ENCODE data around the gene CHCHD4. TPM values are rescaled to one million over a fixed set of nuclear protein-coding genes. Genes with fewer than 3 reads are reported as not detected.

The CHCHD4 gene
- total and polyA plus RNA-seq, 2 experiments from 2014 or later: 31.1 to 39.2 TPM

DNA sequence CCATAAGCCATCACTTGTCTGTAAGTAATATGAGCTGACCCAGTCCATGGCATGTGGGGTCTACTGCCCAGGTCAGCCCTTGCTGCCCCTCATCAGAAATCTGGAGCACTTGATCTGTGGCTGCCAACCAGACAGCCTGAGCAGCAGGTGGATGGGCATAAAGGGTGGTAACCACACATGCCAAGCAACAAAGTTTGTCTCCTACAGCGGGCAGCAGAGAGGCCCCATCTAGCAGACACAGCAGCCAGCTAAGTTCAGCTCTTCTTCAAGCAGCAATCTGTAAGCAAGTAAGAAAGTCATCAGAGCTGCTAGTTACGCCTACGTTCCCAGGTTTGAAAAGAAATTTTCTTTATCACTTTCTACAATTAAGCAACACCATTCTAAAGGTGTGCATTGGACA lies 27.9 kb downstream of the CHCHD4 start:
- no peak overlapping the region for H3K4me3 Mint-ChIP-seq
- TF ChIP-seq, protein P1, sequence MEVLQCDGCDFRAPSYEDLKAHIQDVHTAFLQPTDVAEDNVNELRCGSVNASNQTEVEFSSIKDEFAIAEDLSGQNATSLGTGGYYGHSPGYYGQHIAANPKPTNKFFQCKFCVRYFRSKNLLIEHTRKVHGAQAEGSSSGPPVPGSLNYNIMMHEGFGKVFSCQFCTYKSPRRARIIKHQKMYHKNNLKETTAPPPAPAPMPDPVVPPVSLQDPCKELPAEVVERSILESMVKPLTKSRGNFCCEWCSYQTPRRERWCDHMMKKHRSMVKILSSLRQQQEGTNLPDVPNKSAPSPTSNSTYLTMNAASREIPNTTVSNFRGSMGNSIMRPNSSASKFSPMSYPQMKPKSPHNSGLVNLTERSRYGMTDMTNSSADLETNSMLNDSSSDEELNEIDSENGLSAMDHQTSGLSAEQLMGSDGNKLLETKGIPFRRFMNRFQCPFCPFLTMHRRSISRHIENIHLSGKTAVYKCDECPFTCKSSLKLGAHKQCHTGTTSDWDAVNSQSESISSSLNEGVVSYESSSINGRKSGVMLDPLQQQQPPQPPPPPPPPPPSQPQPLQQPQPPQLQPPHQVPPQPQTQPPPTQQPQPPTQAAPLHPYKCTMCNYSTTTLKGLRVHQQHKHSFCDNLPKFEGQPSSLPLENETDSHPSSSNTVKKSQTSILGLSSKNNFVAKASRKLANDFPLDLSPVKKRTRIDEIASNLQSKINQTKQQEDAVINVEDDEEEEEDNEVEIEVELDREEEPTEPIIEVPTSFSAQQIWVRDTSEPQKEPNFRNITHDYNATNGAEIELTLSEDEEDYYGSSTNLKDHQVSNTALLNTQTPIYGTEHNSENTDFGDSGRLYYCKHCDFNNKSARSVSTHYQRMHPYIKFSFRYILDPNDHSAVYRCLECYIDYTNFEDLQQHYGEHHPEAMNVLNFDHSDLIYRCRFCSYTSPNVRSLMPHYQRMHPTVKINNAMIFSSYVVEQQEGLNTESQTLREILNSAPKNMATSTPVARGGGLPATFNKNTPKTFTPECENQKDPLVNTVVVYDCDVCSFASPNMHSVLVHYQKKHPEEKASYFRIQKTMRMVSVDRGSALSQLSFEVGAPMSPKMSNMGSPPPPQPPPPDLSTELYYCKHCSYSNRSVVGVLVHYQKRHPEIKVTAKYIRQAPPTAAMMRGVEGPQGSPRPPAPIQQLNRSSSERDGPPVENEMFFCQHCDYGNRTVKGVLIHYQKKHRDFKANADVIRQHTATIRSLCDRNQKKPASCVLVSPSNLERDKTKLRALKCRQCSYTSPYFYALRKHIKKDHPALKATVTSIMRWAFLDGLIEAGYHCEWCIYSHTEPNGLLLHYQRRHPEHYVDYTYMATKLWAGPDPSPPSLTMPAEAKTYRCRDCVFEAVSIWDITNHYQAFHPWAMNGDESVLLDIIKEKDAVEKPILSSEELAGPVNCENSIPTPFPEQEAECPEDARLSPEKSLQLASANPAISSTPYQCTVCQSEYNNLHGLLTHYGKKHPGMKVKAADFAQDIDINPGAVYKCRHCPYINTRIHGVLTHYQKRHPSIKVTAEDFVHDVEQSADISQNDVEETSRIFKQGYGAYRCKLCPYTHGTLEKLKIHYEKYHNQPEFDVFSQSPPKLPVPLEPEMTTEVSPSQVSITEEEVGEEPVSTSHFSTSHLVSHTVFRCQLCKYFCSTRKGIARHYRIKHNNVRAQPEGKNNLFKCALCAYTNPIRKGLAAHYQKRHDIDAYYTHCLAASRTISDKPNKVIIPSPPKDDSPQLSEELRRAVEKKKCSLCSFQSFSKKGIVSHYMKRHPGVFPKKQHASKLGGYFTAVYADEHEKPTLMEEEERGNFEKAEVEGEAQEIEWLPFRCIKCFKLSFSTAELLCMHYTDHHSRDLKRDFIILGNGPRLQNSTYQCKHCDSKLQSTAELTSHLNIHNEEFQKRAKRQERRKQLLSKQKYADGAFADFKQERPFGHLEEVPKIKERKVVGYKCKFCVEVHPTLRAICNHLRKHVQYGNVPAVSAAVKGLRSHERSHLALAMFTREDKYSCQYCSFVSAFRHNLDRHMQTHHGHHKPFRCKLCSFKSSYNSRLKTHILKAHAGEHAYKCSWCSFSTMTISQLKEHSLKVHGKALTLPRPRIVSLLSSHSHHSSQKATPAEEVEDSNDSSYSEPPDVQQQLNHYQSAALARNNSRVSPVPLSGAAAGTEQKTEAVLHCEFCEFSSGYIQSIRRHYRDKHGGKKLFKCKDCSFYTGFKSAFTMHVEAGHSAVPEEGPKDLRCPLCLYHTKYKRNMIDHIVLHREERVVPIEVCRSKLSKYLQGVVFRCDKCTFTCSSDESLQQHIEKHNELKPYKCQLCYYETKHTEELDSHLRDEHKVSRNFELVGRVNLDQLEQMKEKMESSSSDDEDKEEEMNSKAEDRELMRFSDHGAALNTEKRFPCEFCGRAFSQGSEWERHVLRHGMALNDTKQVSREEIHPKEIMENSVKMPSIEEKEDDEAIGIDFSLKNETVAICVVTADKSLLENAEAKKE (CRISPR knock-in tag; IDR thresholded peaks at IDR 0.05): no peak
- no peak for TF ChIP-seq EZH2phosphoT487 (IDR thresholded peaks at IDR 0.05; ENCODE audit: unreplicated experiment)
- TF ChIP-seq EZH2 (IDR thresholded peaks at IDR 0.05; ENCODE audit: low read depth, unreplicated experiment): no peak
- DNase-seq (ENCODE audit: low spot score) (no peak), ATAC-seq (no peak)
- Histone ChIP-seq H3K36me3 (ENCODE audit: insufficient read depth) (no peaks in the 10 kb centered on the region), H3K4me1 (ENCODE audit: insufficient read depth) (peaks cover 9% of the 10 kb centered on the region), H2AFZ (no peak overlapping the region), H3K27ac (ENCODE audit: low read depth) (no peak overlapping the region), H3K4me2 (no peak overlapping the region), H4K20me1 (replicated peaks; ENCODE audit: insufficient read depth) (no peaks in the 10 kb centered on the region), H3K79me2 (replicated peaks; ENCODE audit: insufficient read depth) (no peaks in the 10 kb centered on the region), H3K4me3 (no peak overlapping the region), H3K27me3 (ENCODE audit: insufficient read depth) (no peaks in the 10 kb centered on the region), H3K9me2 (ENCODE audit: insufficient read depth) (no peaks in the 10 kb centered on the region), H3F3A (replicated peaks; ENCODE audit: low read depth) (no peaks in the 10 kb centered on the region)
- H3K27ac Mint-ChIP-seq: no peak overlapping the region
- H3K9me3 Mint-ChIP-seq: peaks cover 7% of the 10 kb centered on the region; the same call in 2 of the 3 replicates
- H3K4me1 Mint-ChIP-seq: peaks cover 5% of the 10 kb centered on the region
- no peaks in the 10 kb centered on the region for H3K36me3 Mint-ChIP-seq (ENCODE audit: low read depth)
- peaks cover 2% of the 10 kb centered on the region for H3K27me3 Mint-ChIP-seq (ENCODE audit: insufficient read depth, low read depth, poor library complexity)

DNA sequence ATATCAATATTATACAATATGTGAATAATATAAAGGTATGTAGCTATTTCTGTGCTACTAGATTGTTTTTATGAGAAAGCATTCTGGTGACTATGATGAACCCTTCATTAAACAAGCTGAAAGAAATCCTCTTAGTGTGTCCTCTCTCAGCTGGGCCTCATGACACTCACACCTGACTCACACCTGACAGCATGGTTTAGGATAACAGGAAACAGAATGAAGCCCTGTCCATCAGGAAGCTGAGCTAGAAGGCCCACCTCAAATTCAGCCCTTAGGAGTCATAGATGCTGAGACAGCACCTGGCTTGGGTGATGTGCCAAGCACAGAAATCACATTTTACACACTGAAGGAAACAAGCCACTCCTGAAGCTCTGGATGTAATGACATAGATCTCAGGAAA lies 30.8 kb downstream of the CHCHD4 start:
- Histone ChIP-seq H4K20me1 (replicated peaks; ENCODE audit: insufficient read depth) (no peaks in the 10 kb centered on the region), H3K4me2 (no peak overlapping the region), H3K4me1 (ENCODE audit: insufficient read depth) (peaks cover 12% of the 10 kb centered on the region), H3K4me3 (no peak overlapping the region), H2AFZ (no peak overlapping the region), H3K79me2 (replicated peaks; ENCODE audit: insufficient read depth) (no peaks in the 10 kb centered on the region), H3K27ac (ENCODE audit: low read depth) (no peak overlapping the region), H3K36me3 (ENCODE audit: insufficient read depth) (no peaks in the 10 kb centered on the region), H3K27me3 (ENCODE audit: insufficient read depth) (no peaks in the 10 kb centered on the region), H3F3A (replicated peaks; ENCODE audit: low read depth) (no peaks in the 10 kb centered on the region), H3K9me2 (ENCODE audit: insufficient read depth) (0 out of 2 replicates have a peak, but pooled peaks cover 6% of the 10 kb centered on the region)
- H3K4me3 Mint-ChIP-seq: no peak overlapping the region
- peaks cover 7% of the 10 kb centered on the region for H3K4me1 Mint-ChIP-seq
- DNase-seq (ENCODE audit: low spot score) (no peak), ATAC-seq (no peak)
- peaks cover 3% of the 10 kb centered on the region; the same call in 2 of the 3 replicates for H3K36me3 Mint-ChIP-seq (ENCODE audit: low read depth)
- H3K9me3 Mint-ChIP-seq: peaks cover 10% of the 10 kb centered on the region; the same call in 2 of the 3 replicates
- no peak overlapping the region for H3K27ac Mint-ChIP-seq
- peaks cover 9% of the 10 kb centered on the region for H3K27me3 Mint-ChIP-seq (ENCODE audit: insufficient read depth, low read depth, poor library complexity)
- TF ChIP-seq, protein P2, sequence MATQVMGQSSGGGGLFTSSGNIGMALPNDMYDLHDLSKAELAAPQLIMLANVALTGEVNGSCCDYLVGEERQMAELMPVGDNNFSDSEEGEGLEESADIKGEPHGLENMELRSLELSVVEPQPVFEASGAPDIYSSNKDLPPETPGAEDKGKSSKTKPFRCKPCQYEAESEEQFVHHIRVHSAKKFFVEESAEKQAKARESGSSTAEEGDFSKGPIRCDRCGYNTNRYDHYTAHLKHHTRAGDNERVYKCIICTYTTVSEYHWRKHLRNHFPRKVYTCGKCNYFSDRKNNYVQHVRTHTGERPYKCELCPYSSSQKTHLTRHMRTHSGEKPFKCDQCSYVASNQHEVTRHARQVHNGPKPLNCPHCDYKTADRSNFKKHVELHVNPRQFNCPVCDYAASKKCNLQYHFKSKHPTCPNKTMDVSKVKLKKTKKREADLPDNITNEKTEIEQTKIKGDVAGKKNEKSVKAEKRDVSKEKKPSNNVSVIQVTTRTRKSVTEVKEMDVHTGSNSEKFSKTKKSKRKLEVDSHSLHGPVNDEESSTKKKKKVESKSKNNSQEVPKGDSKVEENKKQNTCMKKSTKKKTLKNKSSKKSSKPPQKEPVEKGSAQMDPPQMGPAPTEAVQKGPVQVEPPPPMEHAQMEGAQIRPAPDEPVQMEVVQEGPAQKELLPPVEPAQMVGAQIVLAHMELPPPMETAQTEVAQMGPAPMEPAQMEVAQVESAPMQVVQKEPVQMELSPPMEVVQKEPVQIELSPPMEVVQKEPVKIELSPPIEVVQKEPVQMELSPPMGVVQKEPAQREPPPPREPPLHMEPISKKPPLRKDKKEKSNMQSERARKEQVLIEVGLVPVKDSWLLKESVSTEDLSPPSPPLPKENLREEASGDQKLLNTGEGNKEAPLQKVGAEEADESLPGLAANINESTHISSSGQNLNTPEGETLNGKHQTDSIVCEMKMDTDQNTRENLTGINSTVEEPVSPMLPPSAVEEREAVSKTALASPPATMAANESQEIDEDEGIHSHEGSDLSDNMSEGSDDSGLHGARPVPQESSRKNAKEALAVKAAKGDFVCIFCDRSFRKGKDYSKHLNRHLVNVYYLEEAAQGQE (IDR thresholded peaks at IDR 0.05; ENCODE audit: unreplicated experiment): no peak
- TF ChIP-seq NANOG (IDR thresholded peaks at IDR 0.05; ENCODE audit: borderline replicate concordance) (no peak), STAT1 (IDR thresholded peaks at IDR 0.05; ENCODE audit: unreplicated experiment) (no peak), ZNF331 (CRISPR knock-in tag; IDR thresholded peaks at IDR 0.05; ENCODE audit: low read depth) (no peak)

Data from GM23338 (cell line).